Midbrain (tissue), 1 donor: ENCODE data around the gene C1QB.
A peak's percentile ranks its signal among the peaks of the same experiment; 100 is the strongest.
"Not testable (repeated sequence)": the region's sequence is repeated elsewhere in the genome, so short reads cannot be mapped to it uniquely, and the experiment has no call there.

Source experiments
- DNase-seq: peaks from one replicate; lab custom pipeline; 2025; lab: John Stamatoyannopoulos, UW

Gene C1QB

GRCh38 chr1:22697980-22698379, 44.9 kb downstream of the C1QB start:
- no peak for DNase-seq

GRCh38 chr1:22699681-22700520, 46.9 kb downstream of the C1QB start:
- DNase-seq = no peak

GRCh38 chr1:22702296-22703085, 49.5 kb downstream of the C1QB start:
- no peak for DNase-seq

GRCh38 chr1:22704440-22705067, 51.5 kb downstream of the C1QB start:
- DNase-seq = peak; percentile 89

- no peak for DNase-seq
Measured at GRCh38 chr1:22705586-22705985, 52.5 kb downstream of the C1QB start.

GRCh38 chr1:22706100-22706499, 53.1 kb downstream of the C1QB start:
- not testable (repeated sequence) for DNase-seq

GRCh38 chr1:22708777-22709176, 55.7 kb downstream of the C1QB start:
- DNase-seq = no peak

GRCh38 chr1:22709227-22709626, 56.2 kb downstream of the C1QB start:
- no peak for DNase-seq

GRCh38 chr1:22709891-22710700, 57.1 kb downstream of the C1QB start:
- DNase-seq = peak; percentile 49

- peak; percentile 37 for DNase-seq
Measured at GRCh38 chr1:22710701-22711049, 57.6 kb downstream of the C1QB start, which contains the start of gene EPHB2. Gene EPHB2 (plus strand): TSS chr1:22710839. CDS start chr1:22710983, 144 bp downstream.

- no peak for DNase-seq
Measured at GRCh38 chr1:22711071-22711470, 58.0 kb downstream of the C1QB start.
